GM21381 (cell line): ENCODE results near the gene TM4SF4.

ENCODE experiments used
- ATAC-seq: cut with Tn5 transposase; IDR thresholded peaks from one replicate; pipeline ENCODE4 v1.9.1; 2021; ENCODE audit warnings: mild to moderate bottlenecking, moderate library complexity; ENCODE audit not compliant: unreplicated experiment

The TM4SF4 gene

GRCh38 chr3:149480326-149481017 lies 6.0 kb downstream of the TM4SF4 start:
- ATAC-seq = peak; percentile 98

- no peak for ATAC-seq
Observed at GRCh38 chr3:149481056-149481455, 6.6 kb downstream of the TM4SF4 start.

- no peak for ATAC-seq
Observed at GRCh38 chr3:149481491-149481890, 7.0 kb downstream of the TM4SF4 start.

GRCh38 chr3:149486726-149487125 lies 12.2 kb downstream of the TM4SF4 start:
- ATAC-seq = no peak

- peak; percentile 88 for ATAC-seq
Observed at GRCh38 chr3:149487598-149488197, 13.2 kb downstream of the TM4SF4 start.

- ATAC-seq = no peak
Observed at GRCh38 chr3:149489060-149489690, 14.7 kb downstream of the TM4SF4 start.

- ATAC-seq = no peak
Observed at GRCh38 chr3:149490260-149490971, 15.9 kb downstream of the TM4SF4 start.

- ATAC-seq = no peak
Observed at GRCh38 chr3:149493315-149494021, 19.0 kb downstream of the TM4SF4 start.

- no peak for ATAC-seq
Observed at GRCh38 chr3:149494022-149494758, 19.7 kb downstream of the TM4SF4 start.

GRCh38 chr3:149494759-149495580 lies 20.5 kb downstream of the TM4SF4 start:
- ATAC-seq = no peak

- no peak for ATAC-seq
Observed at GRCh38 chr3:149495581-149496125, 21.2 kb downstream of the TM4SF4 start.

- no peak for ATAC-seq
Observed at GRCh38 chr3:149496891-149497290, 22.4 kb downstream of the TM4SF4 start.

- ATAC-seq = no peak
Observed at GRCh38 chr3:149497966-149498670, 23.6 kb downstream of the TM4SF4 start.

- ATAC-seq = no peak
Observed at GRCh38 chr3:149501524-149501923, 27.0 kb downstream of the TM4SF4 start.

- ATAC-seq = no peak
Observed at GRCh38 chr3:149502438-149502837, 27.9 kb downstream of the TM4SF4 start.

GRCh38 chr3:149506540-149506939 lies 32.0 kb downstream of the TM4SF4 start:
- no peak for ATAC-seq

GRCh38 chr3:149506965-149507364 lies 32.5 kb downstream of the TM4SF4 start:
- no peak for ATAC-seq

- ATAC-seq = peak; percentile 59
Observed at GRCh38 chr3:149507491-149508324, 33.2 kb downstream of the TM4SF4 start.
